GM12878 (cell line): ENCODE measurements around the gene CCL3. TPM values are rescaled to one million over a fixed set of nuclear protein-coding genes. Genes with fewer than 3 reads are reported as not detected.
A peak's percentile ranks its signal among the peaks of the same experiment; 100 is the strongest.
"Not testable (repeated sequence)": the region's sequence is repeated elsewhere in the genome, so short reads cannot be mapped to it uniquely, and the experiment has no call there.

Experiments used
- ATAC-seq: fragments of 200-7000 bp; cut with Tn5 transposase; 3 replicates; pipeline ENCODE4 v1.9.1; 2020; ENCODE audit warnings: mild to moderate bottlenecking, moderate library complexity
- BruUV-seq: library from RNA; stranded (reverse); fragments of 400-500 nt; replicated peaks from 2 replicates; lab custom pipeline; 2021; lab: Mats Ljungman, UMichigan
- CTCF ChIA-PET: fragments of 300-600 bp; sonication (Branson Sonifier 250); formaldehyde crosslinking; extraction: SDS; loops from one replicate; lab custom pipeline; 2021; ENCODE audit warnings: inconsistent platforms; lab: Yijun Ruan, JAX
- POLR2A ChIA-PET: fragments of 350-600 bp; formaldehyde crosslinking; extraction: SDS; loops from one replicate; lab custom pipeline; 2021; ENCODE audit warnings: inconsistent platforms; lab: Charles Lee
- RAD21 ChIA-PET: fragments of 300-600 bp; sonication (Branson Sonifier 250); formaldehyde crosslinking; loops from one replicate; lab custom pipeline; 2023; ENCODE audit warnings: antibody characterized with exemption; ENCODE audit not compliant: unreplicated experiment; lab: Charles Lee
- SMC1A ChIA-PET: fragments of 300-600 bp; sonication (Branson Sonifier 250); formaldehyde crosslinking; loops from one replicate; lab custom pipeline; 2023; ENCODE audit not compliant: unreplicated experiment, uncharacterized antibody; lab: Charles Lee
- DNase-seq: peaks from one replicate; pipeline ENCODE4 v3.0.0-alpha.2; 2011; ENCODE audit warnings: low read depth, low spot score
- FAIRE-seq: peaks from 3 replicates; lab custom pipeline; 2011; peaks lifted over from hg19 to GRCh38; lab: Jason Lieb, UNC
- H2AFZ ChIP-seq: 2 replicates; pipeline ENCODE4 v1.6.0; 2011; ENCODE audit warnings: low read depth, low read length, control low read depth; ENCODE audit not compliant: control insufficient read depth
- H3K27ac ChIP-seq: 2 replicates; pipeline ENCODE4 v1.5.1; 2011; ENCODE audit warnings: control low read depth; ENCODE audit not compliant: control insufficient read depth, insufficient read depth
- H3K27me3 ChIP-seq, 2 experiments: replicated peaks in 1 of 2; 2 replicates each; pipeline versions ENCODE4 v1.6.0 to v1.6.1; 2011; ENCODE audit warnings: low read length in 1 of 2; ENCODE audit not compliant: control insufficient read depth in 2 of 2, insufficient read depth in 2 of 2
- H3K36me3 ChIP-seq, 2 experiments: 2 replicates each; pipeline ENCODE4 v1.5.1; 2011; ENCODE audit warnings: low read length in 1 of 2; ENCODE audit not compliant: control insufficient read depth in 2 of 2, insufficient read depth in 2 of 2
- H3K4me1 ChIP-seq: 2 replicates; pipeline ENCODE4 v1.6.1; 2011; ENCODE audit warnings: mild to moderate bottlenecking, low read length, moderate library complexity, mixed read lengths; ENCODE audit not compliant: control insufficient read depth, insufficient read depth
- H3K4me2 ChIP-seq: 2 replicates; pipeline ENCODE4 v1.6.0; 2011; ENCODE audit warnings: control low read depth; ENCODE audit not compliant: control insufficient read depth, insufficient read depth
- H3K4me3 ChIP-seq: fragments of 200-600 bp; sonication (generic); 2 replicates; pipeline ENCODE4 v1.5.1; 2016
- H3K79me2 ChIP-seq: 2 replicates; pipeline ENCODE4 v1.6.0; 2011; ENCODE audit warnings: low read length; ENCODE audit not compliant: control insufficient read depth, insufficient read depth
- H3K9ac ChIP-seq: 2 replicates; pipeline ENCODE4 v1.8.0; 2011; ENCODE audit warnings: low read length, control low read depth, mixed read lengths; ENCODE audit not compliant: control insufficient read depth, insufficient read depth
- H3K9me3 ChIP-seq: replicated peaks from 3 replicates; pipeline ENCODE4 v1.5.1; 2011; ENCODE audit warnings: mild to moderate bottlenecking, low read length; ENCODE audit not compliant: control insufficient read depth, insufficient read depth
- H4K20me1 ChIP-seq: 2 replicates; pipeline ENCODE4 v1.6.0; 2011; ENCODE audit not compliant: control insufficient read depth, insufficient read depth
- BMI1 ChIP-seq: fragments of 450-650 bp; IDR thresholded peaks from 2 replicates; pipeline ENCODE4 v1.6.1; 2016; ENCODE audit warnings: mild to moderate bottlenecking, moderate library complexity, borderline replicate concordance
- MTA3 ChIP-seq: IDR thresholded peaks from 2 replicates; pipeline ENCODE4 v1.6.1; 2012; ENCODE audit warnings: low read length, inconsistent platforms, borderline replicate concordance
- POLR2AphosphoS5 ChIP-seq: IDR thresholded peaks from 2 replicates; pipeline ENCODE4 v1.6.1; 2011; ENCODE audit warnings: mild to moderate bottlenecking, low read length, inconsistent platforms
- ZBTB11 ChIP-seq: fragments of 450-650 bp; formaldehyde crosslinking; IDR thresholded peaks from 2 replicates; pipeline ENCODE4 v1.5.0; 2022; ENCODE audit warnings: mild to moderate bottlenecking, missing genetic modification characterization
- WGBS: methylation state at CpG from one replicate; pipeline ENCODE4 v1.1.6; 2016; ENCODE audit warnings: low lambda C conversion rate; ENCODE audit not compliant: insufficient replicate concordance, insufficient coverage; ENCODE audit errors: missing lambda C conversion rate; 5-methylcytosine and 5-hydroxymethylcytosine counted together
- in situ Hi-C: fragments of 300-500 bp; cut with MboI; formaldehyde crosslinking; loops from 9 replicates; pipeline ENCODE4 v1.14.3; 2018; ENCODE audit warnings: mixed read lengths
- intact Hi-C: fragments of 100-400 bp; cut with micrococcal nuclease; formaldehyde crosslinking; loops from one replicate; pipeline ENCODE4 v1.14.2; 2022; ENCODE audit not compliant: unreplicated experiment
- polyA plus RNA-seq, 11 experiments: library from polyadenylated mRNA; depleted of rRNA in 4 of 11; unstranded in 6 of 11; stranded (reverse) in 5 of 11; fragments of >200 nt; fragmentation: Nextera tagmentation in 4 of 11; fragmentation: Illumina TruSeq in 1 of 11; extraction: Ambion mirVana in 4 of 11; extraction: Trizol in 1 of 11; gene quantifications; 1 replicate in 1 of 11; 2 replicates in 10 of 11; pipeline versions ENCODE4 v1.2.1 to v1.2.3, GENCODE V29; 2011 to 2016; ENCODE audit warnings: inconsistent platforms in 2 of 11, missing spikeins in 2 of 11, low read depth in 1 of 11
- total RNA-seq, 4 experiments: library from RNA; depleted of rRNA in 3 of 4; stranded (reverse); fragments of >200 nt in 3 of 4; fragmentation: Illumina TruSeq in 1 of 4; extraction: Trizol in 1 of 4; gene quantifications; 2 replicates each; pipeline versions ENCODE4 v1.2.1 to v1.2.3, GENCODE V29; 2013 to 2021

Gene CCL3
- total and polyA plus RNA-seq, 10 of the 15 experiments (the other 5 are each of a cell fraction or from before 2014, with no cell fraction given) = 96.5 to 1,488 (median 199) TPM

DNA sequence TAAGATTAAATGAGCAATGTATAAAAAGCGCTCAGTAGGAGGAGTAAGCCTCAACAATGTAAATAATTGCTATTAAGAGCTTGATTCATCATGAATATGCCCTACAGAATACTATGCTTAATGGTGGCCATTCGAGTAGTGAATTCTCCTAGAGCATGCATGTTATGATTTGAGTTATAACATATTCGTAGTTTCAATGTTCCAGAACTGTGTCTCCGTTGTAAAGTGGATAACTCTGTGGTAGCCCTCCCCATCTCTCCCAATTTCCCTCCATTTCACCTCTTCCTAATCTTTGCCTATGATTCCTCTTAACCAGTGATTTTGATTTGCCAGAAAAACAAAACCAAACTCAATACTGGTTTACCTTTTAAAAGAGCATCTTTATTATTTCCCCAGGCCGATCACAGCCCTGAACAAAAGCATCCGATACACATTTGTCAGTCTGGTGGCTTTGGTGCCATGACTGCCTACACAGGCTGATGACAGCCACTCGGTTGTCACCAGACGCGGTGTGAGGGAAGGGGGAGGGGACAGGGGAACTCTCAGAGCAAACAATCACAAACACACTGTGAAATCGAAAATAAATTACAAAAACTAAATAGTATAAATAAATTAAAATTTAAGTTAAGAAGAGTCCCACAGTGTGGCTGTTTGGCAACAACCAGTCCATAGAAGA is 1.9 kb downstream of the CCL3 start (continued):
- peak; percentile 60 for TF ChIP-seq ZBTB11 (CRISPR knock-in tag)
- peak; percentile 73; the same call in 1 of the 2 replicates for TF ChIP-seq BMI1

- POLR2A ChIA-PET = interaction anchor here (1.3 to 1.7 kb wide), 2 partner anchors 15 to 107 kb away, joined by 3 to 7 read pairs; no protein-coding TSS in a partner anchor
- SMC1A ChIA-PET = interaction anchor here (0.6 to 2.5 kb wide), 7 partner anchors 14 to 118 kb away, joined by 3 to 22 read pairs (median 5); no protein-coding TSS in a partner anchor
- BruUV-seq, H2AFZ ChIP-seq, H3K9ac ChIP-seq, H3K9me3 ChIP-seq, H3K79me2 ChIP-seq, FAIRE-seq, intact Hi-C loops, H3K27ac ChIP-seq, DNase-seq, H3K27me3 ChIP-seq, H3K4me3 ChIP-seq, ATAC-seq, H3K4me2 ChIP-seq, H4K20me1 ChIP-seq, H3K36me3 ChIP-seq: not testable (repeated sequence)
- CTCF ChIA-PET = interaction anchor here (1.1 to 2.8 kb wide), 4 partner anchors 14 to 112 kb away, joined by 3 to 27 read pairs (median 8); no protein-coding TSS in a partner anchor
- in situ Hi-C loops = loop anchor here (5.0 kb wide), 1 partner anchor 110 kb away; the partner anchor contains the start of genes CCL3L1 and CCL3L3
- RAD21 ChIA-PET = interaction anchor here (1.3 to 7.9 kb wide), 3 partner anchors 12 to 60 kb away, joined by 3 to 75 read pairs (median 6); no protein-coding TSS in a partner anchor
- 100% methylated on average over 1 of the region's 3 CpGs for WGBS
- TF ChIP-seq MTA3 (peak; percentile 66; the same call in 1 of the 2 replicates), POLR2AphosphoS5 (peak; percentile 23; the same call in 1 of the 2 replicates)
- H3K4me1 ChIP-seq = peaks cover 49% of the 10 kb centered on the region
Measured at GRCh38 chr17:36087471-36087870, 2.5 kb downstream of the CCL3 start.
